HG03342 (cell line): Measurements from ENCODE around the gene GNAZ.
"Not testable (repeated sequence)": the region's sequence is repeated elsewhere in the genome, so short reads cannot be mapped to it uniquely, and the experiment has no call there.

Experiments used
- ATAC-seq: cut with Tn5 transposase; IDR thresholded peaks from one replicate; pipeline ENCODE4 v1.9.1; 2021; ENCODE audit warnings: mild to moderate bottlenecking, moderate library complexity; ENCODE audit not compliant: unreplicated experiment

Gene GNAZ

GRCh38 chr22:23042179-23042578 lies 28.1 kb upstream of the GNAZ start:
- ATAC-seq = no peak

- ATAC-seq = no peak
Observed at GRCh38 chr22:23044570-23044969, 25.7 kb upstream of the GNAZ start.

GRCh38 chr22:23045461-23045860 lies 24.9 kb upstream of the GNAZ start:
- ATAC-seq = no peak

GRCh38 chr22:23047265-23047664 lies 23.1 kb upstream of the GNAZ start:
- ATAC-seq = no peak

- ATAC-seq = no peak
Observed at GRCh38 chr22:23047742-23048141, 22.6 kb upstream of the GNAZ start.

GRCh38 chr22:23050546-23050945 lies 19.8 kb upstream of the GNAZ start:
- ATAC-seq = not testable (repeated sequence)

GRCh38 chr22:23053051-23053707 lies 17.1 kb upstream of the GNAZ start:
- no peak for ATAC-seq

GRCh38 chr22:23053912-23054530 lies 16.3 kb upstream of the GNAZ start:
- ATAC-seq = no peak

- peak; percentile 77 for ATAC-seq
Observed at GRCh38 chr22:23054531-23055257, 15.6 kb upstream of the GNAZ start.

- no peak for ATAC-seq
Observed at GRCh38 chr22:23055449-23056179, 14.7 kb upstream of the GNAZ start.

GRCh38 chr22:23057331-23057730 lies 13.0 kb upstream of the GNAZ start:
- ATAC-seq = no peak

- ATAC-seq = no peak
Observed at GRCh38 chr22:23058063-23058462, 12.3 kb upstream of the GNAZ start.

GRCh38 chr22:23058481-23059283 lies 11.6 kb upstream of the GNAZ start:
- ATAC-seq = no peak

- no peak for ATAC-seq
Observed at GRCh38 chr22:23059284-23059948, 10.9 kb upstream of the GNAZ start.

GRCh38 chr22:23060612-23061400 lies 9.5 kb upstream of the GNAZ start:
- ATAC-seq = no peak

GRCh38 chr22:23061471-23062280 lies 8.6 kb upstream of the GNAZ start:
- no peak for ATAC-seq

GRCh38 chr22:23062616-23063538 lies 7.4 kb upstream of the GNAZ start:
- no peak for ATAC-seq
